SK-N-SH (cell line): Measurements from ENCODE around the gene P3H3. TPM values are rescaled to one million over a fixed set of nuclear protein-coding genes. Genes with fewer than 3 reads are reported as not detected.

Source experiments
- CTCF ChIA-PET: fragments of 300-600, 350-600 bp; formaldehyde crosslinking; extraction: SDS; loops from one replicate; lab custom pipeline; 2021; lab: Yijun Ruan, JAX
- POLR2A ChIA-PET: fragments of 350-600 bp; sonication (Branson Sonifier 250); formaldehyde crosslinking; extraction: SDS; loops from one replicate; lab custom pipeline; 2020; ENCODE audit warnings: antibody characterized with exemption, inconsistent platforms; lab: Yijun Ruan, JAX
- DNase-seq: peaks from one replicate; pipeline ENCODE4 v3.0.0; 2012
- H2AFZ ChIP-seq: fragments of 200-600 bp; sonication (generic); 2 replicates; pipeline ENCODE4 v1.8.1; 2016; ENCODE audit warnings: antibody characterized with exemption, mild to moderate bottlenecking, low read depth
- H3F3A ChIP-seq: fragments of 200-600 bp; sonication (generic); replicated peaks from 2 replicates; pipeline ENCODE3; 2016; ENCODE audit warnings: antibody characterized with exemption, mild to moderate bottlenecking; ENCODE audit not compliant: insufficient read depth
- H3K27ac ChIP-seq, 2 experiments: fragments of 200-500 bp in 1 of 2; fragments of 200-600 bp in 1 of 2; sonication (Bioruptor generic) in 1 of 2; sonication (generic), shearing (Covaris generic) in 1 of 2; 2 replicates each; pipeline versions ENCODE4 v1.5.1 to v1.6.1; 2014 to 2016; ENCODE audit warnings: low read depth in 2 of 2, inconsistent platforms in 1 of 2, low read length in 1 of 2, mild to moderate bottlenecking in 1 of 2, mixed read lengths in 1 of 2
- H3K27me3 ChIP-seq: fragments of 200-600 bp; sonication (generic), shearing (Covaris generic); 2 replicates; pipeline ENCODE4 v1.6.1; 2016; ENCODE audit warnings: mixed run types; ENCODE audit not compliant: insufficient read depth
- H3K36me3 ChIP-seq, 2 experiments: fragments of 200-500 bp in 1 of 2; fragments of 200-600 bp in 1 of 2; sonication (Bioruptor generic) in 1 of 2; sonication (generic) in 1 of 2; replicated peaks in 1 of 2; 2 replicates each; pipeline versions ENCODE3 to v1.5.1; 2014 to 2016; ENCODE audit warnings: low read length in 1 of 2, mild to moderate bottlenecking in 1 of 2; ENCODE audit not compliant: insufficient read depth in 2 of 2, control insufficient read depth in 1 of 2
- H3K4me1 ChIP-seq, 2 experiments: fragments of 200-500 bp in 1 of 2; fragments of 200-600 bp in 1 of 2; sonication (Bioruptor generic) in 1 of 2; sonication (generic), shearing (Covaris generic) in 1 of 2; 2 replicates each; pipeline versions ENCODE4 v1.5.1 to v1.6.1; 2014 to 2016; ENCODE audit warnings: low read depth in 1 of 2, low read length in 1 of 2, mixed run types in 1 of 2; ENCODE audit not compliant: insufficient read depth in 2 of 2, control insufficient read depth in 1 of 2
- H3K4me2 ChIP-seq: fragments of 200-600 bp; sonication (generic), shearing (Covaris generic); 2 replicates; pipeline ENCODE4 v1.6.1; 2017; ENCODE audit warnings: mixed run types
- H3K4me3 ChIP-seq, 2 experiments: fragments of 200-500 bp in 1 of 2; fragments of 200-600 bp in 1 of 2; sonication (Bioruptor generic) in 1 of 2; sonication (generic), shearing (Covaris generic) in 1 of 2; 2 replicates each; pipeline versions ENCODE4 v1.5.1 to v1.8.1; 2014 to 2016; ENCODE audit warnings: low read depth in 2 of 2, inconsistent platforms in 1 of 2, low read length in 1 of 2, mild to moderate bottlenecking in 1 of 2, mixed read lengths in 1 of 2, moderate library complexity in 1 of 2
- H3K79me2 ChIP-seq: fragments of 200-600 bp; sonication (generic); 2 replicates; pipeline ENCODE4 v1.8.1; 2017; ENCODE audit warnings: mild to moderate bottlenecking; ENCODE audit not compliant: insufficient read depth
- H3K9ac ChIP-seq: fragments of 200-600 bp; sonication (generic); 2 replicates; pipeline ENCODE4 v1.6.1; 2017; ENCODE audit warnings: mixed run types
- H3K9me2 ChIP-seq: fragments of 200-600 bp; sonication (generic); 2 replicates; pipeline ENCODE4 v1.6.1; 2017; ENCODE audit warnings: mixed run types
- H3K9me3 ChIP-seq: fragments of 200-600 bp; sonication (generic); 2 replicates; pipeline ENCODE4 v1.6.1; 2017; ENCODE audit warnings: mixed run types, mild to moderate bottlenecking, moderate library complexity
- H4K20me1 ChIP-seq: fragments of 200-600 bp; sonication (generic); 2 replicates; pipeline ENCODE4 v1.6.1; 2017; ENCODE audit warnings: mild to moderate bottlenecking, mixed run types; ENCODE audit not compliant: insufficient read depth
- CHD2 ChIP-seq: fragments of 150-350 bp; IDR thresholded peaks from 2 replicates; pipeline ENCODE4 v1.6.1; 2018; ENCODE audit warnings: low read length; ENCODE audit not compliant: partially characterized antibody
- EP300 ChIP-seq, 2 experiments: IDR thresholded peaks; 2 replicates each; pipeline versions ENCODE4 v1.4.0 to v1.6.1; 2012; ENCODE audit warnings: borderline replicate concordance in 1 of 2, low read depth in 1 of 2, low read length in 1 of 2
- FOXJ3 ChIP-seq: sonication (generic); formaldehyde crosslinking; IDR thresholded peaks from 2 replicates; pipeline ENCODE4 v1.5.1; 2020; ENCODE audit warnings: mild to moderate bottlenecking, missing genetic modification reagents
- GABPA ChIP-seq: IDR thresholded peaks from 2 replicates; pipeline ENCODE4 v1.4.0; 2012; ENCODE audit warnings: low read depth, mild to moderate bottlenecking
- GATA2 ChIP-seq: sonication (generic); formaldehyde crosslinking; IDR thresholded peaks from 2 replicates; pipeline ENCODE4 v1.5.0; 2020; ENCODE audit warnings: mild to moderate bottlenecking, missing genetic modification reagents
- JUND ChIP-seq: IDR thresholded peaks from 2 replicates; pipeline ENCODE4 v1.4.0; 2012
- MXI1 ChIP-seq: IDR thresholded peaks from 2 replicates; pipeline ENCODE4 v1.6.1; 2012; ENCODE audit warnings: mild to moderate bottlenecking, low read depth, low read length, improper control_type of control experiment
- NFIC ChIP-seq: IDR thresholded peaks from 2 replicates; pipeline ENCODE4 v1.4.0; 2012; ENCODE audit warnings: borderline replicate concordance
- POLR2AphosphoS5 ChIP-seq: IDR thresholded peaks from 2 replicates; pipeline ENCODE4 v1.6.1; 2012; ENCODE audit warnings: low read depth, low read length
- RAD21 ChIP-seq: IDR thresholded peaks from 2 replicates; pipeline ENCODE4 v1.6.1; 2012; ENCODE audit warnings: mild to moderate bottlenecking, low read length
- RCOR1 ChIP-seq: fragments of 150-350 bp; IDR thresholded peaks from 2 replicates; pipeline ENCODE4 v1.6.1; 2017; ENCODE audit warnings: antibody characterized with exemption, low read length
- TAF1 ChIP-seq: IDR thresholded peaks from 2 replicates; pipeline ENCODE4 v1.6.1; 2012; ENCODE audit warnings: low read depth, mild to moderate bottlenecking, low read length, moderate library complexity, borderline replicate concordance
- WGBS: methylation state at CpG from one replicate; pipeline ENCODE4 v1.1.6; 2017; ENCODE audit warnings: low lambda C conversion rate; 5-methylcytosine and 5-hydroxymethylcytosine counted together
- polyA plus RNA-seq, 3 experiments: library from polyadenylated mRNA; depleted of rRNA; stranded (reverse); fragments of >200 nt; gene quantifications; 2 replicates each; pipeline ENCODE4 v1.2.3, GENCODE V29; 2012
- TF ChIP-seq, protein P1 (sequence below): IDR thresholded peaks from 2 replicates; pipeline ENCODE4 v1.4.0; 2012; ENCODE audit warnings: low read depth, borderline replicate concordance

Gene P3H3
- polyA plus RNA-seq, 1 of the 3 experiments (the other 2 are of a cell fraction): 74.6 TPM

DNA sequence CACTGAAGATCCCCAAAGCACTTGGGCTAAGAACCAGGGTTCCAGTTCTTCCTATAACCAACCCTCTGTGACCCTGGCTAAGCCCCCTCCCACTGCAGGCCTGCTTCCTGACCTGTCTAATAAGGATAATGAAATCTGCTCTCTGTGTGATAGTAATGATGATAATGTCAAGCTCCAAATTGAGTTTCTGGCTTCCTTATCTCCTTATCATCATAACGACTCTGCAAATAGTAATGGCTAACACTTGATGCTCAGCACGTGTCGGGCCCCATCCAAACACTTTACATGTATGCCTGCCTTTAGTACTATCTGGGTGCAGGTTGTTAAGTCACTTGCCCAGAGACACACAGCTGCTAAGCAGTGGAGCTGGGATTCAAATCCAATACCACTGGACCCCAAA lies 11.6 kb upstream of the P3H3 start:
- no peaks in the 10 kb centered on the region for H3K9me3 ChIP-seq
- CTCF ChIA-PET: interaction anchor here (0.6 to 1.8 kb wide), 6 partner anchors 9 to 64 kb away, joined by 3 to 19 read pairs (median 3); partner anchors contain the start of genes MLF2 and PTMS
- POLR2A ChIA-PET: interaction anchor here (0.8 to 1.0 kb wide), 4 partner anchors 11 to 93 kb away, joined by 3 to 5 read pairs (median 3); partner anchors contain the start of genes COPS7A and MLF2

DNA sequence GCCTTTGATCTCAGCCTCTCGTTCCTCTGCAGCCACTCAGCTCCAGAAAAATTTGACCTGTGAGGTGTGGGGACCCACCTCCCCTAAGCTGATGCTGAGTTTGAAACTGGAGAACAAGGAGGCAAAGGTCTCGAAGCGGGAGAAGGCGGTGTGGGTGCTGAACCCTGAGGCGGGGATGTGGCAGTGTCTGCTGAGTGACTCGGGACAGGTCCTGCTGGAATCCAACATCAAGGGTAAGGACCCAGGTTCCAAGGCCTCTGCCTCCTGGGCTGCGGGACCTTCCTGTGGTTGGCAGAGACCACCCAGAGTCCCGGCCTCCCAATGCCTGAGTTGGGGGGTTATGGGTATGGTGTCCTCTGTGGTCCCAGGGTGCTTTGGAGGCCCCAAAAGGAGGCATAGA lies 11.1 kb upstream of the P3H3 start:
- Histone ChIP-seq H3K9me3 (no peaks in the 10 kb centered on the region), H4K20me1 (no peaks in the 10 kb centered on the region), H2AFZ (no peak overlapping the region), H3K9ac (no peak overlapping the region), H3K27me3 (no peaks in the 10 kb centered on the region), H3K4me1 (peaks cover 8 to 57% of the 10 kb centered on the region in 2 experiments; a peak in 2 of 4 replicates), H3K9me2 (no peaks in the 10 kb centered on the region), H3F3A (no peaks in the 10 kb centered on the region), H3K36me3 (no peaks in the 10 kb centered on the region), H3K4me2 (no peak overlapping the region), H3K4me3 (no peak overlapping the region), H3K79me2 (no peaks in the 10 kb centered on the region), H3K27ac (no peak overlapping the region; a peak in 1 of 4 replicates)
- ChIA-PET POLR2A (interaction anchor here (0.9 to 1.0 kb wide), 2 partner anchors 39 to 93 kb away, joined by 3 to 5 read pairs; partner anchors contain the start of gene COPS7A), CTCF (interaction anchor here (0.8 to 1.8 kb wide), 5 partner anchors 8 to 64 kb away, joined by 3 to 19 read pairs (median 3); partner anchors contain the start of genes MLF2 and PTMS)
- TF ChIP-seq, protein P1, sequence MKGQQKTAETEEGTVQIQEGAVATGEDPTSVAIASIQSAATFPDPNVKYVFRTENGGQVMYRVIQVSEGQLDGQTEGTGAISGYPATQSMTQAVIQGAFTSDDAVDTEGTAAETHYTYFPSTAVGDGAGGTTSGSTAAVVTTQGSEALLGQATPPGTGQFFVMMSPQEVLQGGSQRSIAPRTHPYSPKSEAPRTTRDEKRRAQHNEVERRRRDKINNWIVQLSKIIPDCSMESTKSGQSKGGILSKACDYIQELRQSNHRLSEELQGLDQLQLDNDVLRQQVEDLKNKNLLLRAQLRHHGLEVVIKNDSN: no peak
- TF ChIP-seq GABPA: no peak
- WGBS: 83% methylated on average over 8 of the region's 8 CpGs
- DNase-seq: no peak

More for the DNA sequence above, 11.6 kb upstream of the P3H3 start:
- TF ChIP-seq CHD2 (peak; percentile 74), RCOR1 (peak; percentile 67; the same call in 1 of the 2 replicates), JUND (no peak), EP300 (IDR thresholded peaks at IDR 0.05; ENCODE audit: borderline replicate concordance in 1 of 2, low read depth in 1 of 2, low read length in 1 of 2) (peak in 1 of 2 experiments; percentile 85; a peak in 2 of 4 replicates), NFIC (no peak), POLR2AphosphoS5 (no peak), FOXJ3 (peak; percentile 31; the same call in 1 of the 2 replicates), RAD21 (no peak), TAF1 (no peak), MXI1 (peak; percentile 89), GATA2 (CRISPR knock-in tag) (peak; percentile 97)
- no peak overlapping the region for H3K4me3 ChIP-seq
- no peaks in the 10 kb centered on the region for H4K20me1 ChIP-seq
- no peaks in the 10 kb centered on the region for H3K9me2 ChIP-seq
- 47% methylated on average over 3 of the region's 3 CpGs for WGBS
- H3K79me2 ChIP-seq: no peaks in the 10 kb centered on the region
- H3F3A ChIP-seq: no peaks in the 10 kb centered on the region
- no peaks in the 10 kb centered on the region for H3K27me3 ChIP-seq
- no peak overlapping the region for H3K4me2 ChIP-seq
- H3K4me1 ChIP-seq: peaks cover 7 to 54% of the 10 kb centered on the region in 2 experiments; a peak in 2 of 4 replicates
- no peaks in the 10 kb centered on the region for H3K36me3 ChIP-seq
- no peak overlapping the region; a peak in 1 of 4 replicates for H3K27ac ChIP-seq
- no peak overlapping the region for H3K9ac ChIP-seq
- H2AFZ ChIP-seq: no peak overlapping the region
- DNase-seq: peak; percentile 62
